Loucy (cell line): ENCODE data around the gene TMEM255A.
"Not testable (repeated sequence)": the region's sequence is repeated elsewhere in the genome, so short reads cannot be mapped to it uniquely, and the experiment has no call there.

Experiments
- H2AFZ ChIP-seq: fragments of 200-600 bp; sonication (generic); 2 replicates; pipeline ENCODE4 v1.6.0; 2016; ENCODE audit warnings: antibody characterized with exemption, mild to moderate bottlenecking, low read length, moderate library complexity
- H3F3A ChIP-seq: fragments of 200-600 bp; 2 replicates; pipeline ENCODE4 v1.6.0; 2016; ENCODE audit warnings: antibody characterized with exemption, low read depth, mild to moderate bottlenecking
- H3K27me3 ChIP-seq: fragments of 200-600 bp; sonication (generic); 2 replicates; pipeline ENCODE4 v1.6.1; 2014; ENCODE audit warnings: low read length, mild to moderate bottlenecking; ENCODE audit not compliant: insufficient read depth, poor library complexity, severe bottlenecking
- H3K36me3 ChIP-seq: fragments of 200-600 bp; sonication (generic); 2 replicates; pipeline ENCODE4 v1.6.1; 2016; ENCODE audit warnings: low read length; ENCODE audit not compliant: insufficient read depth
- H3K4me1 ChIP-seq: fragments of 200-600 bp; sonication (generic); 2 replicates; pipeline ENCODE4 v1.5.1; 2014; ENCODE audit warnings: low read length, mild to moderate bottlenecking; ENCODE audit not compliant: insufficient read depth, poor library complexity, severe bottlenecking
- H3K4me2 ChIP-seq: fragments of 200-600 bp; sonication (generic); 2 replicates; pipeline ENCODE4 v1.6.0; 2014; ENCODE audit warnings: antibody characterized with exemption, low read length, low read depth, mild to moderate bottlenecking; ENCODE audit not compliant: poor library complexity, severe bottlenecking
- H3K4me3 ChIP-seq: fragments of 200-600 bp; sonication (generic); 2 replicates; pipeline ENCODE4 v1.5.1; 2014; ENCODE audit warnings: low read length, mild to moderate bottlenecking, mixed read lengths; ENCODE audit not compliant: poor library complexity, severe bottlenecking
- H3K79me2 ChIP-seq: fragments of 200-600 bp; sonication (generic); 2 replicates; pipeline ENCODE4 v1.6.1; 2014; ENCODE audit warnings: low read length; ENCODE audit not compliant: insufficient read depth
- H3K9ac ChIP-seq: fragments of 200-600 bp; sonication (generic); 2 replicates; pipeline ENCODE4 v1.6.0; 2014; ENCODE audit warnings: mild to moderate bottlenecking, low read depth, low read length, moderate library complexity; ENCODE audit not compliant: poor library complexity, severe bottlenecking
- H3K9me2 ChIP-seq: fragments of 200-600 bp; sonication (generic); replicated peaks from 2 replicates; pipeline ENCODE4 v1.6.1; 2016; ENCODE audit warnings: low read depth, low read length, mixed read lengths
- H3K9me3 ChIP-seq: fragments of 200-600 bp; sonication (generic); 2 replicates; pipeline ENCODE4 v1.6.1; 2014; ENCODE audit warnings: mild to moderate bottlenecking, antibody characterized with exemption, low read length, low read depth; ENCODE audit not compliant: insufficient read depth
- H4K20me1 ChIP-seq: fragments of 200-600 bp; sonication (generic); 2 replicates; pipeline ENCODE4 v1.6.0; 2014; ENCODE audit warnings: antibody characterized with exemption, low read length, mild to moderate bottlenecking; ENCODE audit not compliant: insufficient read depth, poor library complexity, severe bottlenecking
- CTCF ChIP-seq: fragments of 200-600 bp; sonication (generic); conservative IDR thresholded peaks from 2 replicates; pipeline ENCODE4 v1.5.1; 2014; ENCODE audit warnings: mild to moderate bottlenecking, antibody characterized with exemption, low read length
- EZH2phosphoT487 ChIP-seq: fragments of 200-600 bp; IDR thresholded peaks from 2 replicates; pipeline ENCODE4 v1.6.1; 2018; ENCODE audit warnings: antibody characterized with exemption, mild to moderate bottlenecking, moderate library complexity, borderline replicate concordance

The TMEM255A gene

GRCh38 chrX:120356084-120356483, 44.8 kb upstream of the TMEM255A start:
- Histone ChIP-seq H3K27me3 (no peaks in the 10 kb centered on the region), H3K4me2 (no peak overlapping the region), H3F3A (no peaks in the 10 kb centered on the region), H3K9ac (no peak overlapping the region), H4K20me1 (no peaks in the 10 kb centered on the region), H3K9me2 (no peaks in the 10 kb centered on the region), H3K9me3 (no peaks in the 10 kb centered on the region), H3K4me3 (no peak overlapping the region), H2AFZ (no peak overlapping the region), H3K4me1 (no peaks in the 10 kb centered on the region), H3K79me2 (no peaks in the 10 kb centered on the region), H3K36me3 (no peaks in the 10 kb centered on the region)
- TF ChIP-seq CTCF: no peak
- TF ChIP-seq EZH2phosphoT487: no peak

GRCh38 chrX:120350450-120351138, 39.3 kb upstream of the TMEM255A start:
- Histone ChIP-seq H3K4me1 (no peaks in the 10 kb centered on the region), H3K9me2 (no peaks in the 10 kb centered on the region), H3K4me3 (no peak overlapping the region), H3F3A (no peaks in the 10 kb centered on the region), H3K4me2 (no peak overlapping the region), H3K9ac (no peak overlapping the region), H3K79me2 (no peaks in the 10 kb centered on the region), H3K36me3 (no peaks in the 10 kb centered on the region), H2AFZ (no peak overlapping the region), H4K20me1 (no peaks in the 10 kb centered on the region), H3K27me3 (no peaks in the 10 kb centered on the region), H3K9me3 (no peaks in the 10 kb centered on the region)
- TF ChIP-seq CTCF (no peak), EZH2phosphoT487 (no peak)

- H2AFZ ChIP-seq, H3K9ac ChIP-seq, H3K4me3 ChIP-seq: not testable (repeated sequence)
Observed at GRCh38 chrX:120344566-120344965, 33.3 kb upstream of the TMEM255A start.

GRCh38 chrX:120336899-120337298, 25.6 kb upstream of the TMEM255A start:
- Histone ChIP-seq H3K4me3 (no peak overlapping the region), H3K36me3 (no peaks in the 10 kb centered on the region), H3K9ac (no peak overlapping the region), H3K4me2 (no peak overlapping the region), H3K27me3 (no peaks in the 10 kb centered on the region), H4K20me1 (no peaks in the 10 kb centered on the region), H3F3A (no peaks in the 10 kb centered on the region), H3K79me2 (no peaks in the 10 kb centered on the region), H2AFZ (no peak overlapping the region), H3K4me1 (no peaks in the 10 kb centered on the region), H3K9me3 (no peaks in the 10 kb centered on the region), H3K9me2 (no peaks in the 10 kb centered on the region)
- TF ChIP-seq EZH2phosphoT487 (no peak), CTCF (no peak)

More at GRCh38 chrX:120344566-120344965, 33.3 kb upstream of the TMEM255A start:
- H3K27me3 ChIP-seq, H4K20me1 ChIP-seq, H3K9me3 ChIP-seq, H3F3A ChIP-seq, H3K79me2 ChIP-seq, H3K9me2 ChIP-seq, H3K4me2 ChIP-seq, H3K36me3 ChIP-seq, H3K4me1 ChIP-seq: not testable (repeated sequence)
